COLO668 (cell line): ENCODE results near the gene C2orf92.

Experiments used
- DNase-seq: peaks from one replicate; lab custom pipeline; 2025; ENCODE audit not compliant: unreplicated experiment; lab: John Stamatoyannopoulos, UW

Gene C2orf92

GRCh38 chr2:97740590-97741182, 71.2 kb downstream of the C2orf92 start:
- DNase-seq, result peak; percentile 66

GRCh38 chr2:97741251-97741650, 71.7 kb downstream of the C2orf92 start:
- DNase-seq, result no peak

- no peak for DNase-seq
Observed at GRCh38 chr2:97741686-97742085, 72.2 kb downstream of the C2orf92 start.

DNA sequence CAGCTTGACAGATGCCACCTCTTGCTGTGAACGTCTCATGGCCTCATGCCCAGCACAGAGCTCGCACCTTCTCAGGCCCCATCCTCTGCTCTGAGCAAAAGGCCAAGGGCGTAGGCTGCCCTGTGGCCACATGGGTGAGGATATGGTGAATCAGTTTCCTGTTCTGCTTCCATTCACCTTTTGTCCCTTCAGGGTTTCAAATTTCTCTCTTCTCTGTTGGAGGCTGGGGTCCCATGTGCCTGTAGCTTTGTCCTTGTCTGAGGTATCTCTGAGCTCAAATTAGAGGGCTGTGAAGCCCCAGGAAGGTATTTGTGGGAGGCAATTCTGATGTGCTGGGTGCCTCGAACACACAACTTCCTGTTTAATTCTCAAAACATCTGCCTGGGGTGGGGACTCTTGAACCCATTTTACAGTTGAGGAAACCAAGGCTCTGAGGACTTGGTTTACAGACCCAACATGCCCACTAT, 72.9 kb downstream of the C2orf92 start:
- no peak for DNase-seq

- DNase-seq, result no peak
Observed at GRCh38 chr2:97743913-97744312, 74.4 kb downstream of the C2orf92 start.

DNA sequence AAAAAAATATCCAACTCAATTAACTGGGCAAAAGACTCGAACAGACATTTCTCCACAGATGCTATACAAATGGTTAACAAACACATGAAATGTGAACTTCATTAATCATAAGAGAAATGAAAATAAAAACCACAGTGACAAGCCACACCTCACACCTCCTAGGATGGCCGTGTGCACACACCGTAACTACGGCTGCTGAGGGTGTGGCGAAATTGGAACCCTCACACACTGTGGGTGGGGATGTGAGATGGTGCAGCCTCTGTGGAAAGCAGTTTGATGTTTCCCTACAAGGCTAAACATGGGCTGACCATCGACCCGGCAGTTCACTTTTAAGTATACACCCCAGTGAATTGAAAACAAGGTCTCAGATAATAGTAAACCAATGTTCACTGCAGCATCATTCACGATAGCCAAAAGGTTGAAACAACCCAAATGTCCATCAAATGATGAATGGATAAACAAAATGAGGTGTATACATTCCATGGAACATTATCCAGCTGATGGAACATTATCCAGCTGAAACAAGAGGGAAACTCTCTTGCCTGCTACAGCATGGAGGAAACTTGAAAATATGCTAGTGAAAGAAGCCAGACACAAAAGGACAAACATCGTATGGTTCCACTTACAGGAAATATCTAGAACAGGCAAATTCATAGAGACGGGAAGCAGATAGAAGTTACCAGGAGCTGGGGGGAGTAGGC, 76.1 kb downstream of the C2orf92 start:
- DNase-seq, result peak; percentile 17

DNA sequence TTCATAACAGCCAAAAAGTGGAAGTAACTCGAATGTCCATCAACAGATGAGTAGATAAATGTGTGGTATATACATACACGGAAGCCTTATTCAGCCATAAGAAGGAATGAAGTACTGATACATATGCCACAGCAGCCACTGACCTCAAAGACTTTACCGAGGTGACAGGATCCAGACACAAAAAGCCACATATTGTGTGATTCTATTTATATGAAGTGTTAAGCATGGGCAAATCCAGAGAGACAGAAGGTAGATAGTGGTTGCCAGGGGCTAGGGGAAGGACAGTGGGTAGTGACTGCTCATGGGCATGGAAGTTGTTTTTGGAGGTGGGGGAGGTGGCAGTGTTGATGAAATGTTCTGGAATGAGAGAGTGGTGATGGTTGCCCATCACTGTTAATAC, 77.8 kb downstream of the C2orf92 start:
- no peak for DNase-seq

GRCh38 chr2:97747716-97748115, 78.2 kb downstream of the C2orf92 start:
- DNase-seq, result no peak

GRCh38 chr2:97749581-97749980, 80.1 kb downstream of the C2orf92 start:
- no peak for DNase-seq

DNA sequence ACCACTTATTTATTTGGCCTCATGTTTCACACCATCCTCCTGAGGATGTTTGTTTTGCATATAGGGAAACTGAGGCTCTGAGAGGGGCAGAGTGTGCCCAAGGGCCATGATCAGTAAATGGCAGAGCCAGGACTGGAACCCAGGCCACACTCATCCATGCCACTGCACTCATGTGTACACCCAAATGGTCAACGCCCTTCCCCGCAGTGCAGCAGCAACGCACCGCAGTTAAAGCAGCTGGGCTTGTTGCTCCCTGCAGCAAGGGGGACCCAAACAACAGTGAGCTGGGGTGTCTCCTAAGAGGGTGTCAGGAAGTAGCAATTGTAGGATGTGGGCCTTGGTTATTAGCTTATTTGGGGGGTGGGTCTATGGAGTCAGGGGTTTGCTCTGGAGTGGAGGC, 80.5 kb downstream of the C2orf92 start:
- DNase-seq, result no peak

GRCh38 chr2:97751752-97752151, 82.2 kb downstream of the C2orf92 start:
- peak; percentile 16 for DNase-seq
